GM21717 (cell line): ENCODE measurements around the gene EFHC1.
A peak's percentile ranks its signal among the peaks of the same experiment; 100 is the strongest.

Experiments used
- ATAC-seq: cut with Tn5 transposase; IDR thresholded peaks from one replicate; pipeline ENCODE4 v1.9.1; 2021; ENCODE audit warnings: mild to moderate bottlenecking, moderate library complexity; ENCODE audit not compliant: unreplicated experiment

Gene EFHC1

DNA sequence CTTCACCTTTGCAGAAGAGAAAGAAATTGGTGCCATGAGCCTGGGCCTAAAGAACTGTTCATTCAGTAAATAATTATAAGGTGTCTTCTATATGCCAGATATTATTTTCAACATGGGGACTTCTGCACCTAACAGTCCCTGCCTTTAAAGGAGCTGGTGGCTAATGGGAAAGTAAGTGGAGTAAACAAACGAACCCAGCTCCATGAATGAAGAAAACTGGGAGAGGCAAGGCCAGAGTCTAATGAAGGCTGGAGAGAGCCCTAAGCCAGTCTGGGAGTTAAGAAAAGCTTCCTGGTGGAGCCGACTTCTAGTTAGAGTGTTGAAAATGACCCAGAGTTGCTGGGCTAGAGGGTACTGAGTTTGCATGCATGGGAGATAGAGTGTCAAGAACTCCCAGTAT, 24.2 kb upstream of the EFHC1 start:
- no peak for ATAC-seq

DNA sequence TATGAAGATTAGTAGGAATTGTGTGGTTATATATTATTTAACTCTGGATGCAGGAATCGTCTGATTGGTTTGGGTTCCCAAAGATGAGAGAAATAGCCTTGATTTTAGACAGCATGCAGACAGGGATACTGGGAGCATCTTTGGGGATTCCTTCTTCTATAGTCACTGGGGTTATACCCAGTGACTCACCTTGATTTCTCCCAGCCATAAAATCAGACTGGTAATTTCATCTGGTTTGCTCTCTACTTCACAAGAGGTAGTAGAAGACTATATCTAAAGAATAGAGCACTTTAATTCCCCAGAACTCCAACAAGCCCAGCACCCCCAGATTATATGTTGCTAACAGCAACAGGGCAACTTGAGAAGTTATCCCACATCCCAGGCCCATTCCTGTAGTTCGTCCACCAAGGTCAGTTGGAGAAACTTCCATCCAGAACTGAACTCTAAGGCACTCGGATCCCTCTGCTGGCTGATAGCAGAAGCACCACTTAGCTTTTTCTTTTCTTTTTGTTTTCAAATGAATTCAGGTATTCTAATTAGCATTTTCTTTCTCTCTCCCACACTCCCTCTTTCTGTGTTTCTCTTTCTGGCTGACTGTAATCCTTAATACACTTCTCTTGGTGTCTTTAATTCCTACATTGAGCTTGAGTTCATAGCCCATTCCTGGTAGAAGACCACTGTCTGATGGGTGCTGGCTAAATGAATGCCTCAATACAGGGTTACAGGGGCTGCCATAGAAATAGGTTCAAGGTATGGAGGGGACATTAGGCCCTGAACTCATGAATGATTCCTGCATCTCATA, 20.4 kb upstream of the EFHC1 start:
- ATAC-seq = no peak

DNA sequence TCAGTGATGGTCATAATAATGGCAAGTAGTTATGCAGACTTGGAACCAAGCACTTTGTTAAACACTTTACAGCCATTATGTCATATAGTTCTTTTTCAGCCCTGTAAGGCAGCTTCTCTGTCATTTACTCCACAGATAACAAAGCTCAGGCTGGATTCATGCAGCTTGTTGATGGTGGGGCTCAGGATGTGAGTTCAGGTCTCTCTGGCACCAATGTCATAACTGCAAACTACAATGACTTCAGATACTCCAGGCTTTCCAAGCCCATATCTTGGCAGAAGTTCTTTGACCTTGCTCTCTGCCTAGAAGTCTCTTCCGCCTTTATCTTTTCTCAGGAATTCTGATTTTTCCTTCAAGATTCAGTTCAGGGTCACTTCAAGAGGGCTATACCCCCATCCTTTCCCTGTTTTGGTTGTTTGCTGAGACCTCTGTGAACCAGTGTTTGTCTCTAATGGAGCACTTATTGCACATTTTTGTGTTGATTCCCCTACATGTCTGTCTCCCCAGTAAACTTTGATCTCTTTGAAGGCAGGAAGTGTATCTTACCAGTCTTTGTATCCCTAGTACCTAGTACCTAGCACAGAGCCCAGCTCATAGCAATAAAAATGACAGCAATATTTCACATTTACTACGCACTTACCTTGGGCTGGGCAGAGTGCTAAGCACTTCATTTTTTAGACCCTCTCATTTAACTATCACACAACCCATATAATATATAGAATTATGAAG, 19.7 kb upstream of the EFHC1 start:
- ATAC-seq = no peak

DNA sequence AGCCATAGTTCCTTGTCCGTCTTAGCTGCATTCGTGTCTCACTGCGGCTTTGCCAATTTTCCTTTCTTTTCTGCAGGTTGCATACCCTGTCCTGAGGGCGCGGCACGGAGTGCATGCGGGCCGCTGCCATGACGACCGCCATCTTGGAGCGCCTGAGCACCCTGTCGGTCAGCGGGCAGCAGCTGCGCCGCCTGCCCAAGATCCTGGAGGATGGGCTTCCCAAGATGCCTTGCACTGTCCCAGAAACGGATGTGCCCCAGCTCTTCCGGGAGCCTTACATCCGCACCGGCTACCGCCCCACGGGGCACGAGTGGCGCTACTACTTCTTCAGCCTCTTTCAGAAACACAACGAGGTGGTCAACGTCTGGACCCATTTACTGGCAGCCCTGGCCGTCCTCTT, 17.1 kb upstream of the EFHC1 start:
- no peak for ATAC-seq

DNA sequence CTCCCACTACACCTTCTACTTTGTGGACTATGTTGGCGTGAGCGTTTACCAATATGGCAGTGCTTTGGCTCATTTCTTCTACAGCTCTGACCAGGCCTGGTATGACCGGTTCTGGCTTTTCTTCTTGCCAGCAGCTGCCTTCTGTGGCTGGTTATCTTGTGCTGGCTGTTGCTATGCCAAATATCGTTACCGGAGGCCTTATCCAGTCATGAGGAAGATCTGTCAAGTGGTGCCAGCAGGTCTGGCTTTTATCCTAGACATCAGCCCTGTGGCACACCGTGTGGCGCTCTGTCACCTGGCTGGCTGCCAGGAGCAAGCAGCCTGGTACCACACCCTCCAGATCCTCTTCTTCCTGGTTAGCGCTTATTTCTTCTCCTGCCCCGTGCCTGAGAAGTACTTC, 16.5 kb upstream of the EFHC1 start:
- no peak for ATAC-seq

DNA sequence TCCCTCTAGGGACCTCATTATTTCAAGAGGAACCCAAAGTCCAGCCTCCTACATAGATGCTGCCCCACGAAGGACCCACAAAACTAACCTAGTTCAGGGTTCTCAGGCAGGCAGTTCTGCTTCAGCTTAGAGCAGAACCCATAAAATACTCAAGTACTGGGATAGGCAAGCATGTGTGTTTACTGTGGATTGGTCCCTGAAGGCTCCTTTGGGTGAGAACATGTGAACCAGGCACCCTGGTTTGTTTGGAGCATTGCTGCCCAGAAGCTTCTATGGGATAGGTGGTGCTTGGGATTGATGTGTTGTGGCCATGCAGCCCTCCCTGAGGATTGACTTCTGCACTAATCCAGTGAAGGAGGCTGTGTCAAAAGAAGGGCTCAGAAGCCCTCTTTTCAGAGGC, 14.9 kb upstream of the EFHC1 start:
- no peak for ATAC-seq

DNA sequence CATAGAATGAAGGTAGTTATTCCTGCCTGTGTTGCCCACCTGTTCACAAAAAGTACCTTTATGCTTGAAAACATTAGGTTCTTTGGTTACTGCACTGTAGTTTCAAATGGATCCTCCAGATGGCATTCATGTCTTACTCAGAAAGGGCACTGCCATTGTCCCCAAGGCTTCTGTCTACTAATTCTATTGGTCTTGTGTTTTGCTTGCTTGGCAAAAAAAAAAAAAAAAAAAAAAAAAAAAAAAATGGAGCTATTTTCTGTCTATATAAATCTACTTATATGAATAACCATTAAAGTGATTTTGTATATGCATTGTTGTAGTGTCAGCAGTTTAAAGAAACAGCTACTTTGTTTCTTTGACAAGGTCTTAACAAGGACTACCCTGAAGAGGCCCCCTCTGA, 12.7 kb upstream of the EFHC1 start:
- no peak for ATAC-seq

DNA sequence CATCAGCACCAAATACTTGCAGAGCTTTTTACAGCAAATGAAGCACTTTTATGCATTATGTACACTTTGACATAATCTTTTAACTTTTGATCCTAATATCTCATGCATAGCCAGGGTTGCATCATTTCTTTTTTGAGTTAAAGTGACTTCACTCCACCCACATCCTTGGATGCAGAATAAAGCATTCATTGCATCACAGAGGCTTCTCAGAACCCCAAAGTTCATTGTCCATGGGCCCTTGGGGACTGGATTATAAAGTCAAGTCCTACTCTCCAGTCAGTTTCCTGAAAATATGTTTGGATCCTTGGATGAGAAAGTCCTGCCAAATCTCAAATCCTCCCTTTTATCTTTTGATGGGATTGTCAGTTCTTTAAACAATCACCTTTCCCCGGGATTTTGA, 10.6 kb upstream of the EFHC1 start:
- ATAC-seq = no peak

DNA sequence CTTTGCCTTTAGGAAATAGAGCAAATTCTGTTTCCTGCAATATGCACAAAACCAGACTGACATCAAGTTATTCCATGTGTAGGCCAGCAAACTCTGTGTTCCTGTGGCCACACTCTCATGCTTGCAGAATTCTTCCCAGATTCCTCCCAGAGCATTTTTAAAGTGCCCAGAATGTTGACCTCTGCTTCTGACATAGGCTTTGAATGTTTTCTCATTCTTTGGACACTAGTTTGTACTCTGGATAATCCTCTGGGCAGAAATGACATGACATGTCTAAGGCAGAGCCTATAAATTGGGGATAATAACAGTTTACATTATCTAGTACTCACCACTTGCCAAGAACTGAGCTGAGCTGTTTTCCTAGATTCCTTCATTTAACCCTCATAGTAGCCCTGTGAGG, 9.2 kb upstream of the EFHC1 start:
- no peak for ATAC-seq

DNA sequence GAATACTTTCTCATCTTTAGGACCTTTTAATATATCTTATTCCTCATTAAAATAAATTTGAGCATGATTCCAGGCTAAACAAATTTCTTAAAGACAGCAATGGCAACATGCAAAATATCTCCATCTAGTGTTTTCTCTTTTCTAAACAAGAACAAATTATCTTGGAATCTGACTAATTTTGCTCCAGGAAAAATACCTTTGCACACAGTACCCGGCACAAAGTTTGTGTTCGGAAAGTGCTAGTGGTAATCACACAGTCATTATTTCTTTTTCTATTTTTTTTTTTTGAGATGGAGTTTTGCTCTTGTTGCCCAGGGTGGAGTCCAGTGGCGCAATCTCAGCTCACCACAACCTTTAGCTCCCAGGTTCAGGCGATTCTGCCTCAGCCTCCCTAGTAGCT, 8.2 kb upstream of the EFHC1 start:
- ATAC-seq = no peak

DNA sequence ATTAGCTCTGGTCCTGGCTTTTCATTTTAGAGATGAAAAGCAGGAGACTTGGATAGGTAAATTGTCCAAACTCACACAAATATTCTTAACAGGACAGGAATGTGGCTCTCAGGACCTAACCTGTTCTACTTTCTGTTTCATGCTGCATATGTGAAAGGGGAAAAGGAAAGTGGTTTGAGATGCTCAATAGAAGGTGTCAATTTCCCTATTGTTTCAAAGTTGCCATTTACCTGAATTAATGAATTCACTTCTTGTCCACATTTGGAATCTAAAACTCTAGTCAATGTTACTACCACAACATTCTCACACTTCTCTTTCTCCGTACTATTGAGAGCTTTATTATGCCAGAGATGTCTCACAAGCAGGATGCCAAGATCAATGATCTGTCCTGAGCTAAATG, 4.8 kb upstream of the EFHC1 start:
- no peak for ATAC-seq

DNA sequence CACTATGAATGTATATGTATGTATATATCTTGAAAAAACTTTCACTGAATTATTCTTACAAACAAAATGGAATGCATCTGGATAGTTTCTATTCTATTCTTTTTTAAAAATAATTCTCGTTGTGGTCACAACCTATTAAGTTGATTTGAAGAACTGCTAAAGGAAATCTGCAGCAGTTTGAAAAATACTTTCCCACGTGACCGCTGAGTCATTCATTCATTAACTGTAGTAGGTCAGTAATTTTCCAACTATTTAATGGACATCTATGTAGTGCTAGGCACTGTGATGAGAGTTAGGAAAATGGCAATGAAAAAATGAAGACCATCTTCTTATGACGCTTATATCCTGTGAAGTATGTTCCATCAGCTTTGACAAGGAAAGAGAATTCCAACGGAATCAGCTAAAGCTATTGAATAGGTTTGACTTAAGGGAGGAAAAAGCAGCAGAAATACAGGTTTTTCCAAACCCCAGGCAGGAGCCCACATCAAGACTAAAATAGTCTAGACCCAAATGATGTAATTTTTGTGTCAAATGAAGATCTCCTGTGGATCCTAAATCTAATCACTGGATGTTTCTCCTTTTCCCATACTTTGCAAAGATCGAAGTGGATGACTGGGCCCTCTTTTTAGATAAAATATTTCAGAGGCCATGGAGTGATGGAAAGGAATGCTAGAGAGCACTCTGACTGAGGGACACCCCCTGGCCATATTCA, 4.1 kb upstream of the EFHC1 start:
- no peak for ATAC-seq

DNA sequence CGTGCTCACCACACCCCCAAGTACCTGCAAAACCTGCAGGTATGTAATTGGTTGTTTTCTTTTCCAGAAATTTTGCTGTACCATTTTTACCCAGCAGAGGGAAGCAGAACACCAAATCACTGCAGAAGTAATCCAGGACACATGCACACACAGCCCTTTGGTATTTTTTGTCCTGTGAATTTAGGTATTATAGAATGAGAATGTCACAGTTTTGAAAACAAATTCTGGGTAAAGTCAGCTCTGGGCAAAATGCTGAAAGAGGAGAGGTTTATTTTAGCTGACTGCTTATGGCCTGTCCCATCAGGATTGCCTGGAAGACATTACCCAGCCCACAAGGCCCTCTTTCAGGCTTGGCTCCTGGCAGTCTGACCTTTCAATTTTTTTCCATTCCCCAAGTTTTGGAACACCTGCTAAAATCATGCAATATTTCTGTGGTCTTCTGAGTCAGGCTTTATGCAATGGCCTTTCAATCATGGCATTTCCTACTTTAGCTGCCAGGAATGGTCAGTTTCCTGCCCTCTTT, 3.5 kb upstream of the EFHC1 start:
- ATAC-seq = no peak

DNA sequence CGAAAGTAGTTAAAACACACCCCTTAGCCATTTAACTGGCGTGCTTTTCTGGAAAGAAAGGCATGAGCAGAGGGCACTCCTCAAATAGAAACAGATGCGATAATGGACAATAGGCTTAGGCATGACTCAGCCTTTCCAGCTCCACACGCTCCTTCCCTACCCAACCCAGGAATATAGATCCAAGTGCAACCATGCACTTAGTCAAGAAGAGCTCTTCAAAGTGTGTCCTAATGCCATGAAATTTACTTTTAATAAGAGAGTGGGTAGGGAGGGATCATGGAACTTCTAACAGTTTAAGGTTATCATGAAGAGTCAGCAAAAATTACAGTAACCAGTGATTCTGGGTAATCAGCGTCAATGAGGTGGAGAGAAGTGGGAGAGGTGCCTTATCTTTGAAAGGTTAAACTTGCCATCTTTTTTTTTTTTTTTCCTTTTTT, 2.4 kb upstream of the EFHC1 start:
- ATAC-seq = no peak

DNA sequence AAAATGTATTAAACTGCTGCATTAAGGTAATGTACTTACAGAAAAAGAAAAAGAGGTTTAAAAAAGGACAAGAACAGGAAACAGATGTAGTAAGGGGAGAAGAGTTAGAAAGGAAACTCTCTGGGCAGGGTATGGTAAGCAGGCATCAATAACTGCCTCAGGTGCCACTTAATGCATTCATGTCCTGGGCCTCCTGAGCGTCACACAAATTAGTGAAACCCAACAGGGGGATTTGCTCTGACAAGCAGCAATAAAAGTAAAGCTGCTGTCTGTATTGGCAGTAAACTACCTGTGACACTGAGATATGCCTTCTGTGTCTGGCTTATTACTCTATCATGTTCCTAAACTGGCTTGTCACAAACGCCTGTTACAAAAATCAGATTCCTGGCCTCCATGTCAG, 1.5 kb upstream of the EFHC1 start:
- ATAC-seq = no peak

DNA sequence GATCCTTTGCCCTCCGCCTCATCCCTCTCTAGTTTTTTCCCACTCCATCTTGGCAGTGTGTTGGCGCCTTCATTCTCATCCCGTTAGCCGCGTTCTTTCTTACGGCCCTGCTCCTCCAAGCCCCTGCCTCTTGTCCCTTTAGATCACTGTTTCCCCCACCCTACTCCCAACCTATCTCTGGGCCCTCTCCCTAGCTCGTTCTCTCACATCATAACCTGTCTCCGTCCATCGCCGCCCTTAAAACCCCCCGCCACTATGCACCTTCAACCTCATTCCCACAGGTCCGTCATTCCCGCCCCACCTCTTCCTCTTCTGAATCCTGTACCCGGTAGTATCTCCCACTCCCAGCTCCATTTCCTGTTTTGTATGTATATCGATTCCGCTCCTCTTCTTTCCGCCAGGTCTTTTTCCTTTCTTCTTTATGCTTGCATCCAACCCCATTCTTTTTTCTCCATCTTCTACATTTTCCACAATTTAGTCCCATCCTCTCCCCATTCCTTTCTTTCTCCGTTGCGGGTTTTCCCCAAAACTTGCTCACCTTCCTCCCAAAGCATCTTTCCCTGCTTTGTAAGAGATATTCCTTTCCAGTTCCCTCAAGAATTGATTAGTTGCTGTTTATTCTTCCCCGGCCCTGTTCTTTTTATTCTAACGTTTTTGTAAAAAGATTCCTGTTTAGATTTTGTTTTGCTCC, 671 bp downstream of the EFHC1 start:
- peak; percentile 3 for ATAC-seq

DNA sequence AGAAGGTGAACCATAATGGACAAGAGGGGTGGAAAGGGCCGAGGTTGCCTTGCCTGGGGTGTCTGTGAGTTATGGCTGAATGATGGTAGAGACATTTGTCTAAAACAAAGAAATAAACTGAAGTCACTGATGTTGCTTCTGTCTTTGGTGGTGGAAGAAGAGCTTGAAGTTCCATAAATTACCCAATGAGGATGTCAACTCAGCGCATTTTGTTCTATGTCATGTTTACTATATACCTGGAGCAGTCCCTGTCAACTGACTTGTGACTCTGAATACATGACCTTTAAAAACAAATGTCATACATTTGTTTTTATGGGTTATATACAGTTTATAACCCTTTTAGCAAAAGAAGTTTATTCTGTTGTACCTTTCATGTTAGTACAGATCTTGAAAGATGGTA, 2.0 kb downstream of the EFHC1 start:
- ATAC-seq = no peak

DNA sequence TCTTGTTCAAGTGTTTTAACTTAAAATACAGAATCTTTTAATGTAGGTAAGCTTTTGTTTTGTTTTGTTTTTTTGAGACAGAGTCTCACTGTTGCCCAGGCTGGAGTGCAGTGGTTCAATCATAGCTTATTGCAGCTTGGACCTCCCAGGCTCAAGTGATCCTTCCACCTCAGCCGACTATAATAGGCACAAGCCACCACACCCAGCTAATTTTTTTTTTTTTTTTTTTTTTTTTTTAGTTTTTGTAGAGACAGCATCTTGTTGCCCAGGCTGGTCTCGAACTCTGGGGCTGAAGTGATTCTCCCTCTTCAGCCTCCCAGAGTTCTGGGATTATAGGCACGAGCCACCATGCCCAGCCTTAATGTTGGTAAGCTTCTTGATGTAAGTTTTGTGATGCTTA, 3.3 kb downstream of the EFHC1 start:
- ATAC-seq = no peak

DNA sequence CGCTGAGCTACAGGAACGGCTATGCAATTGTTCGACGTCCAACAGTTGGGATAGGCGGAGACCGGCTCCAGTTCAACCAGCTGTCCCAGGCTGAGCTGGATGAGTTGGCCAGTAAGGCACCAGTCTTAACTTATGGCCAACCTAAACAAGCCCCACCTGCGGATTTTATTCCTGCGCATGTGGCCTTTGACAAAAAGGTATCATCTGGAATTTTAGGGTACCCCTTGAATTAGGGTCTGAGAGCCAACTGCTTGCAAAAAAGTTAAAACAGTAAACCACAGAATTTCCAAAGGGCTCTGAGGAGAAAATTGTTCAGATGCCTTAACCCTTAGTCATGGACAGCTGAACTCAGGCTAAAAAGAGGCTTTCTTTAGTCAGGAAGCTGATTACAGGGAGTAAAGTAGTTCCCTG, 3.8 kb downstream of the EFHC1 start:
- ATAC-seq = no peak

DNA sequence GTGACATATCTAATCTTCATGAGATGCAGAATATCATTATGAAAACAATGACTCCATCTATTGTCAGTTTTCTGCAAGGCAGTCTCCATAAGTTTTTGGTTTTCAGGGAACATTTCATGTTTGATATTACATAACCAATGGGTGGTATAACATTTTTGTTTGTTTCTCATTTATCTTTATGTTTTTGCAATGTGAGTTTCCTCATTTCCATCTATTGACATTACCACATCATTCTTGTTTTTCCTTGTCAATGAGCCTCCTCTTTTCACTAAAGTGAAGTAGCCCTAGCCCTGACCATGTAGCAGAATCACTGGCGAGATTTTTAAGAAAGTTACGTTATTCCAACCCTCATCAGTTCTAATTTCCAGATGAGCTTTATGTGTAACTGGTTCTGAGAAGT, 4.4 kb downstream of the EFHC1 start:
- ATAC-seq = no peak

DNA sequence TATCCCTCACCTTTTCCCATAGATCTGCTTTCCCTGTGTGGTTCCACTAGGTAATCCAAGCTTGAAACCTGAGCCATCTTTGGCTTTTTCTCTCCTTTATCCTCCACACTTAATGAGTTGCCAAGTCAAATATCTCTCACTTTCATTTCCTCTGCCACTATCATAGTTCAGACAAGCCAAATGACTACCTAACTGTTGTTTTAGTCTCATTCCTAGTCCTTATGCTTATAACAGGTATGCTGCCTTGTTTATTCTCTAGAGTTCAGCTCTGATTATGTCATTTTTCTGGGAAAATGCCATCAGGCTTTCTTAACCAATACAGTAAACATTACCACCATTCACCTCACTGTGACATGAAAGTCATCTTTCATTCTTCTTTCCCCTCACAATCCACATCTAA, 6.5 kb downstream of the EFHC1 start:
- no peak for ATAC-seq
